ENCODE results near the gene UCK2.

UCK2 gene

DNA sequence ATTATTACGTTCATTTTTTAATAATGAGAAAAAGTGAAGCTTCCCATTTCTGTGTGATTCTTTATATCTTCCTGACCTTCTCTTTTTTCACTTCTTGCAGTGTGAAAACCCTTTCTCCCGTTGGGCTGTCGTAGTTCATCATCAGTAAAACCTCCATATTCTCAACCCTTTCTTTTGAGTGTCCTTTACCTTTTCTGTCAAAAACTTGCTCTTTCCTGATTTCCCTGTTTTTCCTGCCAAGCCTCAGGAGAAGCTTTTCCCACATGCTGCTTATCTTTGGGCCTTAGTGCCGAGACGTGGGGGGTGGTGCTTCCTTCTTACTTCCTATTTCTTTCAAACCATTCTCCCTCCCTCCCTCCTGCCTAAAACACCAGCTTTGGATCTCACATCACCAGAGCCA, 46.1 kb downstream of the UCK2 start:
- Histone ChIP-seq H3K4me3 (replicated peaks; ENCODE audit: insufficient read depth, low read length) (no peak overlapping the region), H3K27ac (replicated peaks) (no peak overlapping the region), H3K27me3 (ENCODE audit: insufficient read depth, poor library complexity, severe bottlenecking) (no peaks in the 10 kb centered on the region)
- TF ChIP-seq CTCF (IDR thresholded peaks at IDR 0.05; ENCODE audit: insufficient read depth, low read length): no peak
- no peak for DNase-seq (ENCODE audit: low read depth in 1 of 2, low spot score in 1 of 2)

- no peaks in the 10 kb centered on the region for H3K27me3 ChIP-seq (ENCODE audit: insufficient read depth, poor library complexity, severe bottlenecking)
- H3K4me3 ChIP-seq (replicated peaks; ENCODE audit: insufficient read depth, low read length): no peak overlapping the region
- DNase-seq (ENCODE audit: low read depth in 1 of 2, low spot score in 1 of 2): no peak
- no peak for TF ChIP-seq GABPA (IDR thresholded peaks at IDR 0.05; ENCODE audit: low read depth)
- TF ChIP-seq, protein P1, sequence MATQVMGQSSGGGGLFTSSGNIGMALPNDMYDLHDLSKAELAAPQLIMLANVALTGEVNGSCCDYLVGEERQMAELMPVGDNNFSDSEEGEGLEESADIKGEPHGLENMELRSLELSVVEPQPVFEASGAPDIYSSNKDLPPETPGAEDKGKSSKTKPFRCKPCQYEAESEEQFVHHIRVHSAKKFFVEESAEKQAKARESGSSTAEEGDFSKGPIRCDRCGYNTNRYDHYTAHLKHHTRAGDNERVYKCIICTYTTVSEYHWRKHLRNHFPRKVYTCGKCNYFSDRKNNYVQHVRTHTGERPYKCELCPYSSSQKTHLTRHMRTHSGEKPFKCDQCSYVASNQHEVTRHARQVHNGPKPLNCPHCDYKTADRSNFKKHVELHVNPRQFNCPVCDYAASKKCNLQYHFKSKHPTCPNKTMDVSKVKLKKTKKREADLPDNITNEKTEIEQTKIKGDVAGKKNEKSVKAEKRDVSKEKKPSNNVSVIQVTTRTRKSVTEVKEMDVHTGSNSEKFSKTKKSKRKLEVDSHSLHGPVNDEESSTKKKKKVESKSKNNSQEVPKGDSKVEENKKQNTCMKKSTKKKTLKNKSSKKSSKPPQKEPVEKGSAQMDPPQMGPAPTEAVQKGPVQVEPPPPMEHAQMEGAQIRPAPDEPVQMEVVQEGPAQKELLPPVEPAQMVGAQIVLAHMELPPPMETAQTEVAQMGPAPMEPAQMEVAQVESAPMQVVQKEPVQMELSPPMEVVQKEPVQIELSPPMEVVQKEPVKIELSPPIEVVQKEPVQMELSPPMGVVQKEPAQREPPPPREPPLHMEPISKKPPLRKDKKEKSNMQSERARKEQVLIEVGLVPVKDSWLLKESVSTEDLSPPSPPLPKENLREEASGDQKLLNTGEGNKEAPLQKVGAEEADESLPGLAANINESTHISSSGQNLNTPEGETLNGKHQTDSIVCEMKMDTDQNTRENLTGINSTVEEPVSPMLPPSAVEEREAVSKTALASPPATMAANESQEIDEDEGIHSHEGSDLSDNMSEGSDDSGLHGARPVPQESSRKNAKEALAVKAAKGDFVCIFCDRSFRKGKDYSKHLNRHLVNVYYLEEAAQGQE (IDR thresholded peaks at IDR 0.05; ENCODE audit: insufficient replicate concordance, low read depth): no peak
- TF ChIP-seq SPI1 (IDR thresholded peaks at IDR 0.05; ENCODE audit: borderline replicate concordance, low read depth): no peak
- no peak for TF ChIP-seq POLR2AphosphoS5 (IDR thresholded peaks at IDR 0.05; ENCODE audit: low read depth)
- no peak for TF ChIP-seq CTCF (IDR thresholded peaks at IDR 0.05; ENCODE audit: insufficient read depth, low read length)
- H3K27ac ChIP-seq (replicated peaks): no peak overlapping the region
Measured at GRCh38 chr1:165874643-165875042, 47.2 kb downstream of the UCK2 start.

GRCh38 chr1:165875171-165875570, 47.8 kb downstream of the UCK2 start:
- Histone ChIP-seq H3K27me3 (ENCODE audit: insufficient read depth, poor library complexity, severe bottlenecking) (no peaks in the 10 kb centered on the region), H3K4me3 (replicated peaks; ENCODE audit: insufficient read depth, low read length) (no peak overlapping the region), H3K27ac (replicated peaks) (no peak overlapping the region)
- no peak; the same call in 1 of the 2 replicates for TF ChIP-seq SPI1 (IDR thresholded peaks at IDR 0.05; ENCODE audit: borderline replicate concordance, low read depth)
- peak; percentile 62; the same call in 1 of the 2 replicates for TF ChIP-seq POLR2AphosphoS5 (IDR thresholded peaks at IDR 0.05; ENCODE audit: low read depth)
- peak in 1 of 2 experiments; percentile 72 for DNase-seq (ENCODE audit: low read depth in 1 of 2, low spot score in 1 of 2)

DNA sequence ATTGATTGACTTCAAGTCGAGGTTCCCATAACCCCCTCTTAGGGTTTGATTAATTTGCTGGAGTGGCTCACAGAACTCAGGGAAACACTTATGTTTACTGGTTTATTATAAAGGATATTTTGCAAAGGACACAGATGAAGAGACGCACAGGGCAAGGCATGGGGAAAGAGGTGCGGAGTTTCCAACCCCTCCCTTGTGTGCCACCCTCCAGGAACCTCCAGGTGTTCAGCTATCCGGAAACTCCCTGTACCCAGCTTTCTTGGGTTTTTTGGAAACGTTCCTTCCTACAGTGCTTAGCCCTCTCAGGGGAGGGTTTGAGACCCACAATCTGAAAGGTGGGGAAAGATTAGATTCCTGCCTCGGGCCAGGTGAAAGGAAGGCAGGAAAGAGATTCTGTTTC, 48.2 kb downstream of the UCK2 start:
- H3K4me3 ChIP-seq (replicated peaks; ENCODE audit: insufficient read depth, low read length): no peak overlapping the region
- TF ChIP-seq GABPA (IDR thresholded peaks at IDR 0.05; ENCODE audit: low read depth) (no peak), CTCF (IDR thresholded peaks at IDR 0.05; ENCODE audit: insufficient read depth, low read length) (no peak), POLR2AphosphoS5 (IDR thresholded peaks at IDR 0.05; ENCODE audit: low read depth) (no peak), SPI1 (IDR thresholded peaks at IDR 0.05; ENCODE audit: borderline replicate concordance, low read depth) (no peak)
- TF ChIP-seq, protein P1 (IDR thresholded peaks at IDR 0.05; ENCODE audit: insufficient replicate concordance, low read depth): no peak
- no peak for DNase-seq (ENCODE audit: low read depth in 1 of 2, low spot score in 1 of 2)
- no peaks in the 10 kb centered on the region for H3K27me3 ChIP-seq (ENCODE audit: insufficient read depth, poor library complexity, severe bottlenecking)
- H3K27ac ChIP-seq (replicated peaks): peak overlapping the region; percentile 21
